Mucosa of descending colon (tissue), 3 donors: ENCODE data around the gene ATP10B. TPM values are rescaled to one million over a fixed set of nuclear protein-coding genes. Genes with fewer than 3 reads are reported as not detected.
"Not testable (repeated sequence)": the region's sequence is repeated elsewhere in the genome, so short reads cannot be mapped to it uniquely, and the experiment has no call there.

Experiments
- ATAC-seq: fragments of 200-7000 bp; cut with Tn5 transposase; one replicate; pipeline ENCODE4 v1.9.1; 2020; ENCODE audit warnings: mild to moderate bottlenecking, moderate library complexity
- DNase-seq, 3 donors: peaks; one replicate each; pipeline ENCODE4 v3.0.0-alpha.2; 2020
- H3K36me3 ChIP-seq: fragments of 200-600 bp; one replicate; pipeline ENCODE4 v1.8.0; 2021; ENCODE audit warnings: low read depth, mild to moderate bottlenecking
- H3K4me1 ChIP-seq: fragments of 200-600 bp; one replicate; pipeline ENCODE4 v1.8.0; 2021; ENCODE audit warnings: low read depth, mild to moderate bottlenecking
- H3K4me3 ChIP-seq: fragments of 200-600 bp; one replicate; pipeline ENCODE4 v1.8.0; 2021; ENCODE audit warnings: mild to moderate bottlenecking
- H3K9me3 ChIP-seq: fragments of 200-600 bp; one replicate; pipeline ENCODE4 v1.8.0; 2021; ENCODE audit warnings: mild to moderate bottlenecking
- CTCF ChIP-seq: fragments of 200-600 bp; IDR thresholded peaks from one replicate; pipeline ENCODE4 v1.8.0; 2022; ENCODE audit warnings: antibody characterized with exemption, mild to moderate bottlenecking
- intact Hi-C, 2 donors: fragments of 100-400 bp; cut with DNase I in 1 of 2; cut with micrococcal nuclease in 1 of 2; formaldehyde crosslinking; loops; one replicate each; pipeline versions ENCODE4 v1.11.0 to v1.11.1; 2022; cut with DNase I, micrococcal nuclease
- total RNA-seq, 3 donors: library from RNA; stranded (reverse); fragmentation: NEBNext Ultra II Directional in 2 of 3; extraction: Animal tissue kit (Norgen Biotek cat#: 25700) in 2 of 3; gene quantifications; one replicate each; pipeline versions ENCODE4 v1.2.1 to v1.2.4, GENCODE V29; 2021 to 2023
- donor health status: DM: no; HTN: no; CAD: no; lungs with moderate emphysema.
- donor health status: DM: no; HTN: no; CAD: no.
- donor health status: DM: no; HTN: yes; CAD: no.

ATP10B gene
- total RNA-seq, 3 donors from 2014 or later: 112 to 265 (median 211) TPM

DNA sequence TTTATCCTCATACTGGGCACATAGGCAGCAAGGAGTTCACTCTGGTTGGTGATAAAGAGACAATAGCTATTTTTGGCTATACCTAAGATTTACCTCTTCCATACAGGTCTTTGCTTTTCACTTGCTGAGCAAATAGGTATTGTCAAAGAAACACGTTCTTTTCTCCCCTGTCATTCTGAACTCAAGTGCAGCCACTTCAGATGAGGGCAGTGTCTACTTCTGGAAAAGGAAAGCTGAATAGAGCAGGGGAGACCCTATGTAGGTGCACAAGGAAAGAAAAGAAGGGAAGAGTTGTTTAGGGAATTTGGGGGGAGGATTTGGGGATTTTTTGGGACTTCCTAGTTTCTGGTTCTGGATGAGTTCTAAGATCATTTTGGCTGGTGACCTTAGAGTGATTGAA is 109.6 kb downstream of the ATP10B start:
- DNase-seq (no peak), ATAC-seq (no peak)
- no peaks in the 10 kb centered on the region for H3K4me1 ChIP-seq
- no peaks in the 10 kb centered on the region for H3K9me3 ChIP-seq
- H3K4me3 ChIP-seq: no peak overlapping the region
- TF ChIP-seq CTCF: no peak
- intact Hi-C loops: no loop called here
- no peaks in the 10 kb centered on the region for H3K36me3 ChIP-seq

DNA sequence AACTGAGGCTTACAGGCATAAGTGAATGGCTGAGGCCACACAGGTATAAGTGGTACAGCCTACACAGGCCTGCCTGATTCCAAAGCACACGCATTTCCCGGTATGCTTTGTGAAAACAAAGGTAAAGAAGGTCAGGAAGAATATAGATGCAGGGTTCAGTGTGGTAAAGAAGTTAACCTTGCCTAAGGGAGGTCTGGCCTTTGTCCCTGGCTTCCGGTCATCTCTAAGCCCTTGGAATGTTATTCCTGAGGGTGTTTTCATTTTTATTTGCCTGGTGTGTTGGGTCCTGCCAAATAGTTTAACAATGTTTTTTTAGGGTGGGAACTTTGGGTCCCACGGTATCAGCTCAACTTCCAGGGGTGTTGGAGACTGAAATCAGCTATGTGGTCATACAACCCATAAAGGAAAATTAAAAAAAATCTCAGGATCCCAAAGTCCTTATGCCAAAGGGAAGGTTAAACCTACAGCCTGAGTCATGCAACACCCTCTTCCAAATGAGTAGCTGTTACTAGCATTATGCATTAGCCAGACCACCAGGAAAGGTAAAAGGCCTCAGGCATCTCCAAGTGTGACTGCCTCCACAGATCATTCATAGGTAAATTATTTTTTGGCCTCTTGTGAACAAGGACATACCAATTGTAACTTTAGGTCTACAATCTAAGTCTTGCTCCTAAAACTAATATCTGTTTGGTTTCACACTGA is 124.6 kb downstream of the ATP10B start:
- ATAC-seq: peak; percentile 30

GRCh38 chr5:160726721-160727120 is 125.3 kb downstream of the ATP10B start:
- ATAC-seq (no peak), DNase-seq (no peak)
- Histone ChIP-seq H3K36me3 (no peaks in the 10 kb centered on the region), H3K4me3 (no peak overlapping the region), H3K4me1 (no peaks in the 10 kb centered on the region), H3K9me3 (no peaks in the 10 kb centered on the region)
- no peak for TF ChIP-seq CTCF
- intact Hi-C loops: no loop called here

More for the DNA sequence above, 124.6 kb downstream of the ATP10B start:
- Histone ChIP-seq H3K4me1 (no peaks in the 10 kb centered on the region), H3K4me3 (no peak overlapping the region), H3K36me3 (no peaks in the 10 kb centered on the region), H3K9me3 (no peaks in the 10 kb centered on the region)
- no peak for DNase-seq
- no peak for TF ChIP-seq CTCF
- intact Hi-C loops: no loop called here

GRCh38 chr5:160720822-160721221 is 131.2 kb downstream of the ATP10B start:
- intact Hi-C loops: no loop called here
- ATAC-seq (no peak), DNase-seq (no peak)
- no peak for TF ChIP-seq CTCF
- Histone ChIP-seq H3K36me3 (no peaks in the 10 kb centered on the region), H3K4me3 (no peak overlapping the region), H3K9me3 (no peaks in the 10 kb centered on the region), H3K4me1 (no peaks in the 10 kb centered on the region)

- ATAC-seq, H3K9me3 ChIP-seq, H3K4me1 ChIP-seq, DNase-seq, H3K36me3 ChIP-seq, intact Hi-C loops, H3K4me3 ChIP-seq: not testable (repeated sequence)
These were observed 136.5 kb downstream of the ATP10B start for GRCh38 chr5:160715508-160715907.

- intact Hi-C loops: no loop called here
- no peak overlapping the region for H3K4me3 ChIP-seq
- peaks cover 3% of the 10 kb centered on the region for H3K4me1 ChIP-seq
- no peaks in the 10 kb centered on the region for H3K36me3 ChIP-seq
- H3K9me3 ChIP-seq: peaks cover 3% of the 10 kb centered on the region
- ATAC-seq: peak; percentile 70
- no peak for DNase-seq
- TF ChIP-seq CTCF: no peak
These were observed 148.3 kb downstream of the ATP10B start for GRCh38 chr5:160703547-160704189.
